HG03378 (cell line): ENCODE measurements around the gene SLC6A16.
"Not testable (repeated sequence)": the region's sequence is repeated elsewhere in the genome, so short reads cannot be mapped to it uniquely, and the experiment has no call there.

Source experiments
- ATAC-seq: cut with Tn5 transposase; IDR thresholded peaks from one replicate; pipeline ENCODE4 v1.9.1; 2021; ENCODE audit warnings: mild to moderate bottlenecking, moderate library complexity; ENCODE audit not compliant: unreplicated experiment

Gene SLC6A16

DNA sequence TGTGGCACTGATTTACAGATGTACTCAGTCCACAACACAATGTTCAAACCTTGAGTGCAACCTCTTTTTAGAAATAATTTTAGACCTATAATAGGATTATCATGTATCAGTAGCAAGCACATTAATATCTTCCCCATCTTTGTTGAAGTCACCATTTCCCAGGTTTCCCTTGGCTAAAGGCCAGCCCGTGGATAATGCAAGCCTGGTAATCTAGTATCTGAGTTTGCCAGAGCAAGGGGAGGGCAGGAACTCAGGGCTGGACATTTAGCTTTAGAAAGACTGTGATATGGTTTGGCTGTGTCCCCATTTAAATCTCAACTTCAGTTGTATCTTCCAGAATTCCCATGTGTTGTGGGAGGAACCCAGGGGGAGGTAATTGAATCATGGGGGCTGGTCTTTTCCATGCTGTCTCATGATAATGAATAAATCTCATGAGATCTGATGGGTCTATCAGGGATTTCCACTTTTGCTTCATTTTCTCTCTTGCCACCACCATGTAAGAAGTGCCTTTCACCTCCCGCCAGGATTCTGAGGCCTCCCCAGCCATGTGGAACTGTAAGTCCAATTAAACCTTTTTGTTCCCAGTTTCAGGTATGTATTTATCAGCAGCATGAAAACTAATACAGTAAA is 37.7 kb downstream of the SLC6A16 start:
- no peak for ATAC-seq

DNA sequence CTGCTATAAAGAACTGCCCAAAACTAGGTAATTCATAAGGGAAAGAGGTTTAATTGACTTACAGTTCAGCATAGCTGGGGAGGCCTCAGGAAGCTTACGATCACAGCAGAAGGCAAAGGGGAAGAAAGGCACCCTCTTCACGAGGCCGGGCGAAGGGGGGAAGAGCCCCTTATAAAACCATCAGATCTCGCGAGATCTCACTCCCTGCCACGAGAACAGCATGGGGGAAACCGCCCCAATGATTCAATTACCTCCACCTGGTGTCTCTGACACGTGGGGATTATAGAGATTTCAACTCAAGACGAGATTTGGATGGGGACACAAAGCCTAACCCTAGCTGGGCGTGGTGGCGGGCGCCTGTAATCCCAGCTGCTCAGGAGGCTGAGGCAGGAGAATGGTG is 42.8 kb downstream of the SLC6A16 start:
- ATAC-seq = no peak

DNA sequence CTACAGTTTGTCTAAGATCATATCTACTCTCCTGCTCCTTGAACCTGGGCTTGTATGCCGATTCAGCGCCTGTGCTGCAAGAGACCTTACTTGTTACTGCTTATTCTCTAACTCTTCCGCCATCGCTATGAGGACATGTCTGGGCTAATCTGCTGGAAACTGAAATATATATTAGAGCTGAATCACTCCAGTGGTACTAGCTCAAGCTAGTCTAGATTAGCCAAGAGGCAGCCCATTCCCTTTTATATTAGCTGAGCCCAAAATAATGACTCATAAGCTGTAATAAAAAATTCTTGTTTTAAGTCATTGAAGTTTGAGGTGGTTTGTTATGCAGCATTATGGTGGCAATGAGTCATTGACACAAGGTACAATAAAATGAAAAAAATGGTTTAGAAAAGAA is 52.8 kb downstream of the SLC6A16 start:
- ATAC-seq = no peak

DNA sequence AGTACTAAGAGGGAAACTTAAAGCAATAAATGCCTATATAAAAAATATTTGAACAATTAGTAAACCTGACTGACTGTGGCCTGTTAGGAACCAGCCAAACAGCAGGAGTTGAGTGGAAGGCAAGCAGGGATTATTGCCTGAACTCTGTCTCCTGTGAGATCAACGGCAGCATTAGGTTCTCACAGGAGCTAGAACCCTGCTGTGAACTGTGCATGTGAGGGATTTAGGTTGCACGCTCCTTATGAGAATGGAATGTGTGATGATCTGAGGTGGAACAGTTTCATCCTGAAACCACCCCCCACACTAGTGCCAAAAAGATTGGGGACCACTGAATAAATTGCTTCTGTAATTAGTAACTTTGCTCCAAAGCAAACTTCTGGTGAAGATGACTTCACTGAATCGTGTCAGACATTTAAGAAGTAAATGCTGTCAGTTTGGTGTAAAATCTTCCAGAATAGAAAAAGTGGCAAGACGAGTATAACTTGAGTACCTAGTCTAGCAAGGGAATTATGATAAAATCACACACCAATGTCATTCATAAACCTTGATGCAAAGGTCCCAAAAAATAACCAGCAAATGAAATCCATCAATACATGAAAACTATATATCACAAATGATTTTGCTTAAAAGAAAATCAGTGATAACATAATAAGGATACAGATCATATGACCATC is 53.8 kb downstream of the SLC6A16 start:
- ATAC-seq = no peak

DNA sequence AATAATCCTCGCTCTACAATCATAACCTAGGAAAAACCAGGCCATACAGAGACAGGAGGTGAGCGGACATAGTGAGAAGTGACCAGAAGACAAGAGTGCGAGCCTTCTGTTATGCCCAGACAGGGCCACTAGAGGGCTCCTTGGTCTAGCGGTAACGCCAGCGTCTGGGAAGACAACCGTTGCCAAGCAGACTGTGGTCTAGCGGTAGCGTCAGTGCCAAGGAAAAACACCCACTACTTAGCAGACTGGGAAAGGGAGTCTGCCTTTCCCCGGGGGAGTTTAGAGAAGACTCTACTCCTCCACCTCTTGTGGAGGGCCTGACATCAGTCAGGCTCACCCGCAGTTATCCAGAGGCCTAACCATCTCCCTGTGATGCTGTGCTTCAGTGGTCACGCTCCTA is 58.6 kb downstream of the SLC6A16 start:
- ATAC-seq = not testable (repeated sequence)

DNA sequence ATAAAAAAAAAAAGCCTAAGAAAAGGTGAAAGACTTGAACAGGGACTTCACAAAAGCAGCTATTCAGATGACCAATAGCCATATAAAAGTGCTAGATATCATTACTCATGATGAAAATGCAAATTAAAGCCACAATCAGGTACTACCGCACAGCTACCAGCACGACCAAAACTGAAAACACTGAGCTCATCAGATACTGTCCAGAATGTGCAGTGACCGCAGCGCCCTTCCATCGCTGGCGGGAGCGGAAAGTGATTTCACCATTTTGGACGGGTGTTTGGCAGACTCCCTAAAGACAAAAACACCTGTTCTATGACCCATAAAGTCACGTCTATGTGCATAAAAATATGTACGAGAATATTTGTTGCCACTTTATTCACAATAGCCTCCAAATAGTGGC is 60.7 kb downstream of the SLC6A16 start:
- no peak for ATAC-seq

DNA sequence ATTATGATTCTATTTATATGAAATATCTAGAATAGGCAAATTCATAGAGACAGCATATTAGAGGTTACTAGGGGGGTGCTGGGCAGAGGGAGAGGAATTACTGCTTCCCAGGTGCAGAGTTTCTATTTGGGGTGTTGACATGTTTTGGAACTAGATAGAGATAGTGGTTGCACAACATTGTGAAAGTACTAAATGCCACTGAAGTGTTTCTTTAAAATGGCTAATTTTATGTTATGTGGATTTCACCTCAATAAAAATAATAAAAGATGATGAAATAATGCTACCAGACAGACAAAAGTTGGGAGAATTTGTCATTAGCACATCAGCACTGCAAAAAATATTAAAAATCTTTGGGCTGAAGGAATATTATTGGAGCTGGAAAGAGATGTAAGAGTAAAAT is 63.4 kb downstream of the SLC6A16 start:
- no peak for ATAC-seq

DNA sequence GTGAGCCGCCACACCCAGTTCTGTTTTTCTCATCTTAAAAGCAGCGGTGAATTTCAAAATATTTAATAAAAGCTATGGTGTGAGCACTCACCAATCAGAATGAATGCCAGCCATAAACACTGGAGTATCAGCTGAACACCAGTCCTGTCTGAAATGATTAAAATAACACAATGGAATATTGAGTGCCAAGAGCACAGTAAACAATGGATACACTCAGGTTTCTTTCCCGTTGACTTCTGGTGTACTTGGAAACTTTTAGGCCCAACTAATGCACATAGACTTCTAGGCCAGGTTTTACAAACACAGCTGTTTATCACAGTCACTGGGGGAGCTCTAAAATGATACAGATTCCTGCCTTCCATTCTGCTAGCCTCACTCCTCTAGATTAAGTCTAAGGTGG is 68.3 kb downstream of the SLC6A16 start:
- ATAC-seq = no peak

DNA sequence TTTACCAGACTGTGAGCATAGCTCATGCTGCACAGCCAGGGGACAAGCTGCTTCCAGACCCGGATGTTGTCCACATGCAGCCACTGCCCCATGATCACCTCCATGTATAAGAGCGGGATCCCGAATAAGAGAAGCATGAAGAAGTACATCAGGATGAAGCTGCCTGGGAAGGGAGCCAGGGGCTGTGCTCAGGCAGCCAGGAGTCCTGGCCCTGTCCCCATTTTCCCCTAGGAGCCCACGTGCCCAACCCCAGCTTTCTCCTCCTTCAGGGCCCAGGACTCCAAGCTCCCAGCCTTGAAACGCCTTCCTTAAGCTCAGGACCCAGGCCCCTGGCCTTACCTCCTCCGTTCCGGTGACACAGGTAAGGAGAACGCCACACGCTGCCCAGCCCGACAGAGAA is 69.3 kb downstream of the SLC6A16 start:
- no peak for ATAC-seq

DNA sequence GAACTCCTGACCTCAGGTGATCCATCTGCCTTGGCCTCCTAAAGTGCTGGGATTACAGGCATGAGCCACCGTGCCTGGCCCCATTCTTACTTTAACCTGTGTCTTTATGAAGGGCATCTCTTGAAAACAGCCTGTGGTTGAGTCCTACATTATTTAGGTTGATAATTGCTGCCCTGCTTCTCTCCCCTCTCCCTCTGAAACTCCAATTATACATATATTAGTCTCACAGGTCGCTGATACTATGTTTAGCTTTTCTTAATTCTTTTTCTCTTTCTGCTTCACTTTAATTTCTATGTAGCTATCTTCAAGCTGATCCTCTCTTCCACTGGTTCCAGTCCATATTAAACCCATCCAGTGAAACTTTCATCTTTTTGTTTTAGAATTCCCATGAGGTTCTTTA is 75.1 kb downstream of the SLC6A16 start:
- ATAC-seq = no peak

DNA sequence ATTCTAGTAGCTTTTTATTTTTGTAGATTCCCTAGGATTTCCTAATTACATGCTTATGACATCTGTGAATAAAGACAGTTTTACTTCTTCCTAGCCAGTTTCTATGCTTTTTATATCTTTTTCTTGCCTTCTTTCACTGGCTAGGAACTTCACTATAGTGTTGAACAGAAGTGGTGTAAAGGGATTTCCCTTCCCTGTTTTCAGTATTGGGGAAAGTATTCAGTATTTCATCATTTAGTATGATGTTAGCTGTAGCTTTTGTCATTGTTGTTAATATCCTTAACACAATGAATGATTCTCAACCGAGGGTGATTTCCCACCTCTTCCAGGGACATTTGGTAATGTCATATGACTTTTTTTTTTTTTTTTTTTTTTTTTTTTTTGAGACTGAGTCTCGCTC is 77.3 kb downstream of the SLC6A16 start:
- no peak for ATAC-seq

DNA sequence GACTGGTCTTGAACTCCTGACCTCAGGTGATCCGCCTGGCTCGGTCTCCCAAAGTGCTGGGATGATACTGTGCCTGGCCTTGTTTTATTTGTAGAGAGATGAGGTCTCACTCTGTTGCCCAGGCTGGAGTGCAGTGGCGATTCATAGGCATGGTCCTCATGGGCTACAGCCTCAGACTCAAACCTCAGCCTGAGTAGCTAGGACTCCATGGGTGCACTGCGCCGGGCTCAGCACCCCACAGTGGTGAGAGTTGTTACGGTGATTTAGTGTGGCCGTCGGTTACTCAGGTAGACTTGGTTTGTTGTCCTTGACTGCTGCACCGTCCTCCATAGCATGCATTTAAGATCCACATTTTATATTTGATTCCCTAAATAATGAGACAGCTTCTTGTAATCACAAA is 80.7 kb downstream of the SLC6A16 start:
- ATAC-seq = no peak

DNA sequence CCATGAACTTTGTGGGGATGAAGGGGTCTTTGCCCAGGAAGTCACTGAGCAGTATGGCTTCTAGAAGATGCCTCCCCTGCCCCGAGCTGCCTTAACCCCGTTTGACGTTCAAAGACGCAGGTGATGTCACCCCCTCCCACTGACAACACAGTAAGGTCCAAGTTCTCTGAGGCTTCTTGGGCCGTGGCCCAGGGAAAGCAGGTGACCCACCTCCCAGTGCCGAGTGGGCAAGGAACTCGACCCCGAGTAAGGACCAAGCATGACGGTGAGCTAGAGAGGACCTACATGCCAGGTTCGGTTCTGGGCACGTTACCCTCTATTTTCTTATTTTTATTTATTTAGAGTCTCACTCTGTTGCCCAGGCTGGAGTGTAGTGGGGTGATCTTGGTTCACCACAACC is 81.3 kb downstream of the SLC6A16 start:
- no peak for ATAC-seq

DNA sequence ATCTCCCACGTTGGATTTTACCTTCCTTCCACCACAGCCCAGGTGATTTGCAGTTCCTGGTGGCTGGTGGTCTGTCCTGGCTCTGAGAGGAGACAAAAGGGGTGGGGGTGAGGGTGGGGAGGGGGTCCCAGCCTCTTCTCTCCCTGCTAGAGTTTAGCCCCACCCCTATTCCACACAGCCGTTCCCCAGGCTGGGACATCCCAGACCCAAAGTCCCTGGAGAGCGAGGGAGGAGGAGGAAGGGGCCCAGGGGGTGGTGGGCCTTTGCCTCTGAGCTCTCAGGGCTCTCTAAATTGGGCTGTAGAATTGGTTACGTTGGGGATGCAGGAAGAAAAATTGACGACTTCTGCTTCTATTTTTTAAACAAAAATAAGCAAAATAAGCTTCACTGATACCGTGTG is 81.9 kb downstream of the SLC6A16 start:
- ATAC-seq = no peak

DNA sequence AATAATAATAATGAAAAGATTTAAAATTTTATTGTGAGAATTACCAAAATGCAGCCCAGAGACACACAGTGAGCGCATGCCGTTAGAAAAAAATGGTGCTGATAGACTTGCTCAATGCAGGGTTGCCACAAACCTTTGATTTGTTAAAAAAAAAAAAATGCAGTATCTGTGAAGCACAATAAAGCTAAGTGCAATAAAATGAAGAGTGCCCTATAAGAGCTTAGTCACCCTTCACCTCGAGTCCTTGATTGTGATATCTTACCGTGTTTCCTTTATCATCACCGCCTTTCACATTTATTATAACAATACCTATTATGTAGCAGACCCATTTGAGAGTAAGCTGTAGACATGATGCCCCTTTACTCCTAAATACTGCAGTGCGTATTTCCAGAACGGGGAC is 83.2 kb downstream of the SLC6A16 start:
- no peak for ATAC-seq
